ENCODE results near the gene PCDHA12. TPM values are rescaled to one million over a fixed set of nuclear protein-coding genes. Genes with fewer than 3 reads are reported as not detected.

The PCDHA12 gene
- total and polyA plus RNA-seq, 9 donors, result 0.05 to 0.12 (median 0.08) TPM; not detected in 2

DNA sequence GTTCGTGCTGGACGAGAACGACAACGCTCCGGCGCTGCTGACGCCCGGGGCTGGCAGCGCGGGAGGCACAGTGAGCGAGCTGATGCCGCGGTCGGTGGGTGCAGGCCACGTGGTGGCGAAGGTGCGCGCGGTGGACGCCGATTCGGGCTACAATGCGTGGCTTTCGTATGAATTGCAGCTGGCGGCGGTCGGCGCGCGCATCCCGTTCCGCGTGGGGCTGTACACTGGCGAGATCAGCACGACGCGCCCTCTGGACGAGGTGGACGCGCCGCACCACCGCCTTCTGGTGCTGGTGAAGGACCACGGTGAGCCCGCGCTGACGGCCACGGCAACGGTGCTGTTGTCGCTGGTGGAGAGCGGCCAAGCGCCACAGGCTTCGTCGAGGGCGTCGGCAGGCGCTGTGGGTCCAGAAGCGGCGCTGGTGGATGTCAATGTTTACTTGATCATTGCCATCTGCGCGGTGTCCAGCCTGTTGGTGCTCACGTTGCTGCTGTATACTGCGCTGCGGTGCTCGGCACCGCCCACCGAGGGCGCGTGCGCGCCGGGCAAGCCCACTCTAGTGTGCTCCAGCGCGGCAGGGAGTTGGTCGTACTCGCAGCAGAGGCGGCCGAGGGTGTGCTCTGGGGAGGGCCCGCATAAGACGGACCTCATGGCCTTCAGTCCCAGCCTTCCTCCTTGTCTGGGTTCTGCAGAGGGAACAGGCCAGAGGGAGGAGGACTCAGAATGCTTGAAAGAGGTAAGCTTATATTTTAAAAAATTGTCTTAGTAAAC, 9.0 kb downstream of the PCDHA12 start:
- peaks cover 2% of the 10 kb centered on the region for H3K27me3 ChIP-seq (ENCODE audit: control insufficient read depth, insufficient read depth, low read length)
- H3K36me3 ChIP-seq (ENCODE audit: control insufficient read depth, insufficient read depth, low read length), result no peaks in the 10 kb centered on the region
- no peak for DNase-seq
- 39% methylated on average over 79 of the region's 79 CpGs for WGBS (ENCODE audit: insufficient coverage)
- no peak overlapping the region for H3K27ac ChIP-seq (ENCODE audit: low read length)
- H3K4me1 ChIP-seq (ENCODE audit: control insufficient read depth, insufficient read depth, low read length), result no peaks in the 10 kb centered on the region
- H3K9me3 ChIP-seq (replicated peaks; ENCODE audit: control insufficient read depth, low read depth, low read length), result peaks cover 10% of the 10 kb centered on the region
- H3K4me3 ChIP-seq (ENCODE audit: low read length), result no peak overlapping the region

DNA sequence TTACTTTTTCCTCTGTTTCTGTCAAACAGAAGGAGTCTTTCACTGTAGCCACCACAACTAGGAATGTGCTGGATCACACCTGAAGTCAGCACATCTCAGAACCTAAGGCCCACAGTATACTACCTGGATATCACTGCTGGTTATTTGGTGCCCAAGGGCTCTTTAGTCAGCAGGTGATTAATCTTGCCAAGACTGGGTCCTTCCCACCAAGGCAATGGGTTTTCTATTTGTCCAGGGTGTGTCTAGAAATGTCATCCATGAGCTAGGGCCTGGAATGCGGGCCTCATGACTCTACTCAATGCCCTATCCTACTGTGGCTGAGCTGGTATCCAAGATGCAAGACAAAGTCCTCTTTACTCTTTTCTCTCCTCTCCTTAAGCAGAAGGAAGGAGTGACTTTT, 41.2 kb downstream of the PCDHA12 start:
- Histone ChIP-seq H3K4me1 (ENCODE audit: control insufficient read depth, insufficient read depth, low read length) (no peaks in the 10 kb centered on the region), H3K27ac (ENCODE audit: low read length) (no peak overlapping the region), H3K4me3 (ENCODE audit: low read length) (no peak overlapping the region), H3K36me3 (ENCODE audit: control insufficient read depth, insufficient read depth, low read length) (no peaks in the 10 kb centered on the region), H3K27me3 (ENCODE audit: control insufficient read depth, insufficient read depth, low read length) (no peaks in the 10 kb centered on the region), H3K9me3 (replicated peaks; ENCODE audit: control insufficient read depth, low read depth, low read length) (peaks cover 9% of the 10 kb centered on the region)
- no peak for DNase-seq
- WGBS (ENCODE audit: insufficient coverage), result no CpG with 5 or more reads among the region's 1 CpG

DNA sequence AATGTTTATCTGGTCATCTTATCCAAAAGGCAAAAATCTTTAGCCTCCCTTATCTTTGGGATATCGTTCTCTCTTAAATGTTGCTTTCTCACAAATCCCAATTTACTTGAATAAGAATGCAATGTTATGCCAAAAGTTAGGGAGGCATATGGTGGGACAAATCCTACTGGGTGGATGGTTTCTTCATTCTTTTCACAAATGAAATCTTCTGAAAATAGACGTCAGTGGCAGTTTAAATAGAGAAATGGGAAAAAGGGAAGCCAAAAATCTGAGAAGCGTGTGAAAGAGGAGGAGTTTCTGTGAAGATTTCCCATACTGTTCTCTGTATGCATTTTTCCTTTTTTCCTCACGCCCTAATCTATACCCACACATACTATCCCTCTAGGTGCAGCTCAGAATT, 48.5 kb downstream of the PCDHA12 start:
- H3K27me3 ChIP-seq (ENCODE audit: control insufficient read depth, insufficient read depth, low read length), result peaks cover 36% of the 10 kb centered on the region
- H3K27ac ChIP-seq (ENCODE audit: low read length), result no peak overlapping the region
- DNase-seq, result no peak
- H3K4me3 ChIP-seq (ENCODE audit: low read length), result no peak overlapping the region
- H3K4me1 ChIP-seq (ENCODE audit: control insufficient read depth, insufficient read depth, low read length), result peaks cover 15% of the 10 kb centered on the region
- no peaks in the 10 kb centered on the region for H3K9me3 ChIP-seq (replicated peaks; ENCODE audit: control insufficient read depth, low read depth, low read length)
- WGBS (ENCODE audit: insufficient coverage), result no CpG with 5 or more reads among the region's 4 CpGs
- H3K36me3 ChIP-seq (ENCODE audit: control insufficient read depth, insufficient read depth, low read length), result no peaks in the 10 kb centered on the region

DNA sequence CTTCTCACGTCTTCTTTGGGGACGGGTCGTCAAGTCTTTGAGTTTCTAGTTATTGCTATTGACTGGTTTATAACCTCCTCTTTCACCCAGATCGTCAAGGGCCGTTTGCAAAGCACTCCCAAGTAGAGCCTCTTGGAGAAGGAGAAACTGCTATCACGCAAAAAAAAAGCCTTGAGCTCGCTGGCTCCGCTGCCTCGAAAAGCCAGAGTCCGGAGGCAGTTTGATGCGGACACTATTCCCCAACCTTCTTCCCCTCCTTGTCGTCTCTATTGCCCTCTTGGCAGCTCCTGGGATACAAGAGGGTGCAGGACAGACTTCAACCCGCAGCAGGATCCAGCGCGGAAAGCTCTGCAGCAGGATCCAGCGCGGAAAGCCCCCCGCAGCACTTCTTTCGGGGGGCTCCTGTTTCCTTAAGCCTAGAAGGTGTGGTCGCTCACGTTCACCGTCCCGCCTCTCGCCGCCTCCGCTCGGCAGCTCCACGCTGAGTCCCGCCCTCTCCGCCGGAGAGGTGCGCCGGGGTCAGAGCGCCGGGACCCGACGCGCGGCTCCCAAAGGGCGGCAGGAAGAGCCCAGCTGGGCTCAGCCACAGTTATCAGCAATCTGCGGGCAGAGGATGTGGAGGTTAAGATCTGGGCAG, 50.8 kb downstream of the PCDHA12 start, which contains the start of gene PCDHAC1:
TSS of gene PCDHAC1 (plus strand) at position 494 of the 637 bp plus-strand sequence. CDS start 594 bp downstream, outside the sequence.
- H3K27me3 ChIP-seq (ENCODE audit: control insufficient read depth, insufficient read depth, low read length), result peaks cover 43% of the 10 kb centered on the region
- H3K4me3 ChIP-seq (ENCODE audit: low read length), result peak within 1 kb of the TSS; percentile 34
- no peaks in the 10 kb centered on the region for H3K36me3 ChIP-seq (ENCODE audit: control insufficient read depth, insufficient read depth, low read length)
- peaks cover 15% of the 10 kb centered on the region for H3K4me1 ChIP-seq (ENCODE audit: control insufficient read depth, insufficient read depth, low read length)
- WGBS (ENCODE audit: insufficient coverage), result under 1% methylated on average over 37 of the region's 41 CpGs
- H3K27ac ChIP-seq (ENCODE audit: low read length), result no peak within 1 kb of the TSS
- H3K9me3 ChIP-seq (replicated peaks; ENCODE audit: control insufficient read depth, low read depth, low read length), result no peaks in the 10 kb centered on the region
- peak; percentile 1 for DNase-seq

DNA sequence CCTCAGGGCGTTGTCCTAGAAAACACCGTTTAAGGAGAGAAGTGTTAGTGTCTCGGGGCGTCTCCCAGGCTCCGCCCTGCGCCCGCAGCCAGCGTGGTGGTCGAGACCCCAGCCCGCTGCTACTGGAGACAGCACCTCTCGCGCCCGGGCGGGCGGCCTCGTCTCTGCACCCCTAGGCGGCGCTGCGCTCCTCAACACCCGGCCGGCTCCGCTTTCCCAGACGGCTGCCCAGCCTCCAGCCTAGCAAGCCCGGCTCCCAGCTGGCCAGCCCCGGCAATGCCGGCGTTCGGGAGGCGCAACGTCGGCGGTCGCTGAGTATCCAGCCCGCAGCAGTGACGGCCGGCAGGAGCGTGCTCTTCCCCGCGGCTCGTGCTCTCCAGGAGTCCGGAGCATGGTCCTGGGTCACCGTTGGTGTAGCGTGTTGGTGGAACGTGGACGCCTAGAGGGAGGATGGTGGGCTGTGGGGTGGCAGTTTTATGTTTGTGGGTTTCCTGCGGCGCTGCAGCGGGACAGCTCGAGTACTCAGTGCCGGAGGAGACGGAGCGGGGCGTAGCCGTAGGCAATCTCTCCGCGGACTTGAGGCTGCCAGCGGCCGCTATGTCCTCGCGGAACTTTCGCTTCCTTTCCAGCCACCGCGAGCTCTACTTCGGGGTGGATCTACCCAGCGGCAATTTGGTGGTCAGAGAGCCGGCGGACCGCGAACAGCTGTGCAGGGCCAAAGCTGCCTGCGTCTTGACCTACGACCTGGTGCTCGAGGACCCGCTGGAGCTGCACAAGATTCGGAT, 51.5 kb downstream of the PCDHA12 start:
- Histone ChIP-seq H3K27me3 (ENCODE audit: control insufficient read depth, insufficient read depth, low read length) (peaks cover 43% of the 10 kb centered on the region), H3K4me3 (ENCODE audit: low read length) (peak overlapping the region; percentile 34), H3K27ac (ENCODE audit: low read length) (no peak overlapping the region), H3K9me3 (replicated peaks; ENCODE audit: control insufficient read depth, low read depth, low read length) (no peaks in the 10 kb centered on the region), H3K4me1 (ENCODE audit: control insufficient read depth, insufficient read depth, low read length) (peaks cover 15% of the 10 kb centered on the region), H3K36me3 (ENCODE audit: control insufficient read depth, insufficient read depth, low read length) (no peaks in the 10 kb centered on the region)
- peak; percentile 79 for DNase-seq
- WGBS (ENCODE audit: insufficient coverage), result under 1% methylated on average over 70 of the region's 74 CpGs

DNA sequence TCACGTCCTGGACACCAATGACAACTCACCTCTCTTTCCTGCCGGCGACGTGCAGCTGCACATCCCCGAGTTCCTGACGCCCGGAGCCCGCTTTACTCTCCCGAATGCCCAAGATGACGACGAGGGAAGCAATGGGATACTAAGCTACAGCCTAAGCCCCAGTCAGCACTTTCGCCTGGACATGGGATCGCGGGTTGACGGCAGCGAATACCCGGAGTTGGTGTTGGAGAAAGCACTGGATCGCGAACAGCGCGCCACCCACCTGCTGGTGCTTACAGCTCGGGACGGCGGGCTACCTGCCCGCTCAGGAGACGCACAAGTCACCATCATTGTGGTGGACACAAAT, 52.1 kb downstream of the PCDHA12 start:
- DNase-seq, result peak; percentile 2
- no peaks in the 10 kb centered on the region for H3K9me3 ChIP-seq (replicated peaks; ENCODE audit: control insufficient read depth, low read depth, low read length)
- H3K36me3 ChIP-seq (ENCODE audit: control insufficient read depth, insufficient read depth, low read length), result no peaks in the 10 kb centered on the region
- peak overlapping the region; percentile 34 for H3K4me3 ChIP-seq (ENCODE audit: low read length)
- 6% methylated on average over 26 of the region's 26 CpGs for WGBS (ENCODE audit: insufficient coverage)
- H3K27ac ChIP-seq (ENCODE audit: low read length), result no peak overlapping the region
- H3K27me3 ChIP-seq (ENCODE audit: control insufficient read depth, insufficient read depth, low read length), result peaks cover 43% of the 10 kb centered on the region
- peaks cover 15% of the 10 kb centered on the region for H3K4me1 ChIP-seq (ENCODE audit: control insufficient read depth, insufficient read depth, low read length)

Other genes with a start within 250 kb of the PCDHA12 start
- 32.1 TPM for gene CD14, start 242.1 kb upstream of the PCDHA12 start, total RNA-seq
- 10 to 100 TPM; 21.0 to 32.8 (median 28.4) TPM for gene CD14, start 242.1 kb upstream of the PCDHA12 start, polyA plus RNA-seq (ENCODE audit: insufficient read depth in 1 of 8, insufficient read length in 8 of 8, low replicate concordance in 1 of 8)
- 5.6 TPM for gene TMCO6, start 235.9 kb upstream of the PCDHA12 start, total RNA-seq
- 10 to 100 TPM in 2 of 8 donors, 1 to 10 TPM in 6; 7.0 to 11.8 (median 8.7) TPM for gene TMCO6, start 235.9 kb upstream of the PCDHA12 start, polyA plus RNA-seq (ENCODE audit: insufficient read depth in 1 of 8, insufficient read length in 8 of 8, low replicate concordance in 1 of 8)
- 66.3 TPM for gene NDUFA2, start 227.7 kb upstream of the PCDHA12 start, total RNA-seq
- 10 to 100 TPM; 57.9 to 76.0 (median 67.2) TPM for gene NDUFA2, start 227.7 kb upstream of the PCDHA12 start, polyA plus RNA-seq (ENCODE audit: insufficient read depth in 1 of 8, insufficient read length in 8 of 8, low replicate concordance in 1 of 8)
- gene IK, start 227.5 kb upstream of the PCDHA12 start, total RNA-seq, result 63.6 TPM
- gene IK, start 227.5 kb upstream of the PCDHA12 start, polyA plus RNA-seq (ENCODE audit: insufficient read depth in 1 of 8, insufficient read length in 8 of 8, low replicate concordance in 1 of 8), result 100 to 1,000 TPM in 5 of 8 donors, 10 to 100 TPM in 3; 85.1 to 124 (median 109) TPM
- gene WDR55, start 210.4 kb upstream of the PCDHA12 start, total RNA-seq, result 9.9 TPM
- 10 to 100 TPM; 11.5 to 16.0 (median 13.9) TPM for gene WDR55, start 210.4 kb upstream of the PCDHA12 start, polyA plus RNA-seq (ENCODE audit: insufficient read depth in 1 of 8, insufficient read length in 8 of 8, low replicate concordance in 1 of 8)
- gene DND1, start 201.7 kb upstream of the PCDHA12 start, total RNA-seq, result 0.31 TPM
- under 1 TPM in 4 of 8 donors, not detected in 4; 0.12 to 0.32 (median 0.22) TPM for gene DND1, start 201.7 kb upstream of the PCDHA12 start, polyA plus RNA-seq (ENCODE audit: insufficient read depth in 1 of 8, insufficient read length in 8 of 8, low replicate concordance in 1 of 8)
- 41.4 TPM for gene HARS1, start 183.9 kb upstream of the PCDHA12 start, total RNA-seq
- 10 to 100 TPM; 47.0 to 54.0 (median 51.0) TPM for gene HARS1, start 183.9 kb upstream of the PCDHA12 start, polyA plus RNA-seq (ENCODE audit: insufficient read depth in 1 of 8, insufficient read length in 8 of 8, low replicate concordance in 1 of 8)
- 23.5 TPM for gene HARS2, start 183.9 kb upstream of the PCDHA12 start, total RNA-seq
- gene HARS2, start 183.9 kb upstream of the PCDHA12 start, polyA plus RNA-seq (ENCODE audit: insufficient read depth in 1 of 8, insufficient read length in 8 of 8, low replicate concordance in 1 of 8), result 10 to 100 TPM; 21.8 to 29.5 (median 25.3) TPM
- gene ZMAT2, start 174.9 kb upstream of the PCDHA12 start, total RNA-seq, result 68.5 TPM
- gene ZMAT2, start 174.9 kb upstream of the PCDHA12 start, polyA plus RNA-seq (ENCODE audit: insufficient read depth in 1 of 8, insufficient read length in 8 of 8, low replicate concordance in 1 of 8), result 100 to 1,000 TPM in 1 of 8 donors, 10 to 100 TPM in 7; 78.9 to 104 (median 90.5) TPM
- 0.04 TPM for gene PCDHA1, start 89.2 kb upstream of the PCDHA12 start, total RNA-seq
- gene PCDHA1, start 89.2 kb upstream of the PCDHA12 start, polyA plus RNA-seq (ENCODE audit: insufficient read depth in 1 of 8, insufficient read length in 8 of 8, low replicate concordance in 1 of 8), result under 1 TPM in 4 of 8 donors, not detected in 4; 0.04 to 0.09 (median 0.06) TPM
- 0.04 TPM for gene PCDHA2, start 80.5 kb upstream of the PCDHA12 start, total RNA-seq
- gene PCDHA2, start 80.5 kb upstream of the PCDHA12 start, polyA plus RNA-seq (ENCODE audit: insufficient read depth in 1 of 8, insufficient read length in 8 of 8, low replicate concordance in 1 of 8), result under 1 TPM in 5 of 8 donors, not detected in 3; 0.03 to 0.13 (median 0.05) TPM
- gene PCDHA3, start 74.3 kb upstream of the PCDHA12 start, total RNA-seq, result 0.18 TPM
- under 1 TPM; 0.05 to 0.23 (median 0.17) TPM for gene PCDHA3, start 74.3 kb upstream of the PCDHA12 start, polyA plus RNA-seq (ENCODE audit: insufficient read depth in 1 of 8, insufficient read length in 8 of 8, low replicate concordance in 1 of 8)
- gene PCDHA4, start 68.2 kb upstream of the PCDHA12 start, total RNA-seq, result 0.22 TPM
- gene PCDHA4, start 68.2 kb upstream of the PCDHA12 start, polyA plus RNA-seq (ENCODE audit: insufficient read depth in 1 of 8, insufficient read length in 8 of 8, low replicate concordance in 1 of 8), result under 1 TPM; 0.07 to 0.23 (median 0.12) TPM
- gene PCDHA5, start 53.7 kb upstream of the PCDHA12 start, total RNA-seq, result 0.04 TPM
- under 1 TPM in 5 of 8 donors, not detected in 3; 0.04 to 0.30 (median 0.11) TPM for gene PCDHA5, start 53.7 kb upstream of the PCDHA12 start, polyA plus RNA-seq (ENCODE audit: insufficient read depth in 1 of 8, insufficient read length in 8 of 8, low replicate concordance in 1 of 8)
- gene PCDHA6, start 47.3 kb upstream of the PCDHA12 start, total RNA-seq, result 0.09 TPM
- gene PCDHA6, start 47.3 kb upstream of the PCDHA12 start, polyA plus RNA-seq (ENCODE audit: insufficient read depth in 1 of 8, insufficient read length in 8 of 8, low replicate concordance in 1 of 8), result under 1 TPM; 0.04 to 0.36 (median 0.13) TPM
- gene PCDHA7, start 41.0 kb upstream of the PCDHA12 start, total RNA-seq, result 0.13 TPM
- under 1 TPM; 0.04 to 0.26 (median 0.13) TPM for gene PCDHA7, start 41.0 kb upstream of the PCDHA12 start, polyA plus RNA-seq (ENCODE audit: insufficient read depth in 1 of 8, insufficient read length in 8 of 8, low replicate concordance in 1 of 8)
- gene PCDHA8, start 34.1 kb upstream of the PCDHA12 start, total RNA-seq, result 0.09 TPM
- gene PCDHA8, start 34.1 kb upstream of the PCDHA12 start, polyA plus RNA-seq (ENCODE audit: insufficient read depth in 1 of 8, insufficient read length in 8 of 8, low replicate concordance in 1 of 8), result under 1 TPM in 4 of 8 donors, not detected in 4; 0.03 to 0.11 (median 0.06) TPM
- gene PCDHA9, start 26.9 kb upstream of the PCDHA12 start, total RNA-seq, result 0.04 TPM
- under 1 TPM in 4 of 8 donors, not detected in 4; 0.03 to 0.05 (median 0.03) TPM for gene PCDHA9, start 26.9 kb upstream of the PCDHA12 start, polyA plus RNA-seq (ENCODE audit: insufficient read depth in 1 of 8, insufficient read length in 8 of 8, low replicate concordance in 1 of 8)
- 0.09 TPM for gene PCDHA10, start 19.4 kb upstream of the PCDHA12 start, total RNA-seq
- gene PCDHA10, start 19.4 kb upstream of the PCDHA12 start, polyA plus RNA-seq (ENCODE audit: insufficient read depth in 1 of 8, insufficient read length in 8 of 8, low replicate concordance in 1 of 8), result under 1 TPM; 0.04 to 0.12 (median 0.07) TPM
- gene PCDHA11, start 6.4 kb upstream of the PCDHA12 start, total RNA-seq, result 0.09 TPM
- gene PCDHA11, start 6.4 kb upstream of the PCDHA12 start, polyA plus RNA-seq (ENCODE audit: insufficient read depth in 1 of 8, insufficient read length in 8 of 8, low replicate concordance in 1 of 8), result under 1 TPM in 5 of 8 donors, not detected in 3; 0.04 to 0.43 (median 0.09) TPM
- 0.04 TPM for gene PCDHA13, start 6.8 kb downstream of the PCDHA12 start, total RNA-seq
- under 1 TPM in 3 of 8 donors, not detected in 5; 0.03 to 0.14 (median 0.04) TPM for gene PCDHA13, start 6.8 kb downstream of the PCDHA12 start, polyA plus RNA-seq (ENCODE audit: insufficient read depth in 1 of 8, insufficient read length in 8 of 8, low replicate concordance in 1 of 8)
- 0.27 TPM for gene PCDHAC1, start 51.0 kb downstream of the PCDHA12 start, total RNA-seq
- under 1 TPM; 0.06 to 0.31 (median 0.13) TPM for gene PCDHAC1, start 51.0 kb downstream of the PCDHA12 start, polyA plus RNA-seq (ENCODE audit: insufficient read depth in 1 of 8, insufficient read length in 8 of 8, low replicate concordance in 1 of 8)
- 1.9 TPM for gene PCDHAC2, start 91.2 kb downstream of the PCDHA12 start, total RNA-seq
- 1 to 10 TPM in 6 of 8 donors, under 1 TPM in 2; 0.83 to 3.9 (median 2.0) TPM for gene PCDHAC2, start 91.2 kb downstream of the PCDHA12 start, polyA plus RNA-seq (ENCODE audit: insufficient read depth in 1 of 8, insufficient read length in 8 of 8, low replicate concordance in 1 of 8)
- 0.13 TPM for gene PCDHB1, start 176.1 kb downstream of the PCDHA12 start, total RNA-seq
- gene PCDHB1, start 176.1 kb downstream of the PCDHA12 start, polyA plus RNA-seq (ENCODE audit: insufficient read depth in 1 of 8, insufficient read length in 8 of 8, low replicate concordance in 1 of 8), result under 1 TPM; 0.05 to 0.27 (median 0.11) TPM
- gene PCDHB2, start 219.3 kb downstream of the PCDHA12 start, total RNA-seq, result 3.2 TPM
- gene PCDHB2, start 219.3 kb downstream of the PCDHA12 start, polyA plus RNA-seq (ENCODE audit: insufficient read depth in 1 of 8, insufficient read length in 8 of 8, low replicate concordance in 1 of 8), result 1 to 10 TPM; 2.9 to 7.8 (median 3.9) TPM
- gene PCDHB3, start 225.2 kb downstream of the PCDHA12 start, total RNA-seq, result 1.8 TPM
- gene PCDHB3, start 225.2 kb downstream of the PCDHA12 start, polyA plus RNA-seq (ENCODE audit: insufficient read depth in 1 of 8, insufficient read length in 8 of 8, low replicate concordance in 1 of 8), result 1 to 10 TPM; 1.4 to 4.4 (median 1.8) TPM
- gene PCDHB4, start 246.5 kb downstream of the PCDHA12 start, total RNA-seq, result 1.8 TPM
- gene PCDHB4, start 246.5 kb downstream of the PCDHA12 start, polyA plus RNA-seq (ENCODE audit: insufficient read depth in 1 of 8, insufficient read length in 8 of 8, low replicate concordance in 1 of 8), result 1 to 10 TPM; 2.4 to 3.6 (median 2.7) TPM

All from muscle of leg (tissue), 11 donors.